Activated naive CD4-positive, alpha-beta T cell treated with anti-CD3 and anti-CD28 coated beads, Interleukin-2, amount 50 U/mL, for 24 hours (primary cell): ENCODE results near the gene HNRNPLL.

Experiments
- H3K27ac Mint-ChIP-seq: one replicate; pipeline ENCODE4 v1.8.0; 2021; ENCODE audit warnings: mild to moderate bottlenecking, mixed read lengths
- H3K27me3 Mint-ChIP-seq: one replicate; pipeline ENCODE4 v1.8.0; 2021; ENCODE audit warnings: mixed read lengths
- H3K36me3 Mint-ChIP-seq: one replicate; pipeline ENCODE4 v1.8.0; 2021; ENCODE audit warnings: mixed read lengths
- H3K4me1 Mint-ChIP-seq: one replicate; pipeline ENCODE4 v1.8.0; 2021; ENCODE audit warnings: mixed read lengths
- H3K4me3 Mint-ChIP-seq: one replicate; pipeline ENCODE4 v1.8.0; 2021; ENCODE audit warnings: mild to moderate bottlenecking, mixed read lengths
- H3K9me3 Mint-ChIP-seq: one replicate; pipeline ENCODE4 v1.8.0; 2021; ENCODE audit warnings: mixed read lengths

HNRNPLL gene

GRCh38 chr2:38522754-38523349 is 79.9 kb downstream of the HNRNPLL start:
- Mint-ChIP-seq H3K27ac (no peak overlapping the region), H3K4me1 (no peaks in the 10 kb centered on the region), H3K9me3 (no peaks in the 10 kb centered on the region), H3K36me3 (no peaks in the 10 kb centered on the region), H3K27me3 (peaks cover 8% of the 10 kb centered on the region), H3K4me3 (no peak overlapping the region)

- H3K27me3 Mint-ChIP-seq = peaks cover 8% of the 10 kb centered on the region
- no peak overlapping the region for H3K27ac Mint-ChIP-seq
- H3K9me3 Mint-ChIP-seq = no peaks in the 10 kb centered on the region
- no peak overlapping the region for H3K4me3 Mint-ChIP-seq
- H3K36me3 Mint-ChIP-seq = no peaks in the 10 kb centered on the region
- no peaks in the 10 kb centered on the region for H3K4me1 Mint-ChIP-seq
Observed at GRCh38 chr2:38521835-38522234, 80.9 kb downstream of the HNRNPLL start.

- no peaks in the 10 kb centered on the region for H3K27me3 Mint-ChIP-seq
- no peak overlapping the region for H3K27ac Mint-ChIP-seq
- H3K4me3 Mint-ChIP-seq = no peak overlapping the region
- H3K4me1 Mint-ChIP-seq = no peaks in the 10 kb centered on the region
- H3K36me3 Mint-ChIP-seq = no peaks in the 10 kb centered on the region
- no peaks in the 10 kb centered on the region for H3K9me3 Mint-ChIP-seq
Observed at GRCh38 chr2:38517284-38517683, 85.4 kb downstream of the HNRNPLL start.

GRCh38 chr2:38516526-38516925 is 86.2 kb downstream of the HNRNPLL start:
- Mint-ChIP-seq H3K4me3 (no peak overlapping the region), H3K27ac (no peak overlapping the region)

GRCh38 chr2:38516122-38516521 is 86.6 kb downstream of the HNRNPLL start:
- Mint-ChIP-seq H3K9me3 (no peaks in the 10 kb centered on the region), H3K4me1 (no peaks in the 10 kb centered on the region), H3K27ac (no peak overlapping the region), H3K36me3 (no peaks in the 10 kb centered on the region), H3K4me3 (no peak overlapping the region), H3K27me3 (no peaks in the 10 kb centered on the region)

More at GRCh38 chr2:38516526-38516925, 86.2 kb downstream of the HNRNPLL start:
- Mint-ChIP-seq H3K36me3 (no peaks in the 10 kb centered on the region), H3K4me1 (no peaks in the 10 kb centered on the region), H3K9me3 (no peaks in the 10 kb centered on the region), H3K27me3 (no peaks in the 10 kb centered on the region)

- H3K9me3 Mint-ChIP-seq = no peaks in the 10 kb centered on the region
- no peak overlapping the region for H3K27ac Mint-ChIP-seq
- H3K4me3 Mint-ChIP-seq = no peak overlapping the region
- H3K4me1 Mint-ChIP-seq = no peaks in the 10 kb centered on the region
- H3K27me3 Mint-ChIP-seq = no peaks in the 10 kb centered on the region
- no peaks in the 10 kb centered on the region for H3K36me3 Mint-ChIP-seq
Observed at GRCh38 chr2:38515155-38516074, 87.3 kb downstream of the HNRNPLL start.

- H3K27me3 Mint-ChIP-seq = no peaks in the 10 kb centered on the region
- no peak overlapping the region for H3K27ac Mint-ChIP-seq
- no peaks in the 10 kb centered on the region for H3K9me3 Mint-ChIP-seq
- H3K36me3 Mint-ChIP-seq = no peaks in the 10 kb centered on the region
- H3K4me1 Mint-ChIP-seq = no peaks in the 10 kb centered on the region
- H3K4me3 Mint-ChIP-seq = no peak overlapping the region
Observed at GRCh38 chr2:38514603-38515154, 88.0 kb downstream of the HNRNPLL start.

GRCh38 chr2:38512211-38512610 is 90.5 kb downstream of the HNRNPLL start:
- Mint-ChIP-seq H3K4me3 (no peak overlapping the region), H3K36me3 (no peaks in the 10 kb centered on the region), H3K27ac (no peak overlapping the region), H3K27me3 (no peaks in the 10 kb centered on the region), H3K9me3 (no peaks in the 10 kb centered on the region), H3K4me1 (peaks cover 5% of the 10 kb centered on the region)
